ENCODE results near the gene MUSTN1. TPM values are rescaled to one million over a fixed set of nuclear protein-coding genes. Genes with fewer than 3 reads are reported as not detected.

The MUSTN1 gene
- total and polyA plus RNA-seq, 8 donors, result 0.42 to 63.7 (median 0.55) TPM; not detected in 3

DNA sequence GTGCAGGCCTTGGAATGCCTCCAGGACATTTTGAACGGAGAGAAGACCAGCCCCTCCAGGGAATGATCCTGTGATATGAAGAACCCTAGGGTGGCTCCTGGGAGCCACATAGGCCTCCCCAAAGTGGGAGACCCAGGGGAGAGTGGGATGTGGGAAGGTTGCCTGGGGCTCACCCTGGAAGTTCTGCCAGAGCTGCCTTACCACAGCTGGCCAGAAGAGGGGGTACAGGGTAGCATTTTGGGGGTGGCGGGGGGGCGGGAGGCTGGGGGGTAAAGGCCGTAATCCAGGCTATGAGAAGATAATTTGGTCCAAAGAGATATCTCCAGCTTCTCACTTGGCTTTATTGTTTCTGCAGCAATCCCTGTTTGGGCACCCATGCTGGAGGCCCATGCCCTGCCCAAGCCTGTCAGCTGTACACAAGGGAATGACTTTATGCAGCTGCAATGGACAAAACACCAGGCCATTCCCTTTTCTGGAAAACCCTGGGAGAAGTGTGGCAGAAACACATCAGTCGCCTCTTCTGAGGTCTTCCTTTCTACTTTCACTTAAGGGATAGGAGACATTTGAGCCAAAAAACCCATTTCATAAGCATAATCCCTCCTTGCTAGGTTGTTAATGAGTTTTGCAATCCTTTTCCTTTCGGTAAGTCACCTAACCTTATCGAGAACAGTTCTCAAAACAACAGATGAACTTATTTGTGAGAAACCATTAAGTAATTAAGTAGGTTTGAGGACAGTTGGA, 11.0 kb upstream of the MUSTN1 start:
- Histone ChIP-seq H3K36me3 (peaks cover 0 to 4% (median 2%) of the 10 kb centered on the region in 3 donors), H3K9me3 (no peaks in the 10 kb centered on the region), H3K4me1 (peaks cover 0 to 8% (median 4%) of the 10 kb centered on the region in 3 donors), H3K4me3 (no peak overlapping the region), H3K27me3 (no peaks in the 10 kb centered on the region), H3K27ac (peak overlapping the region in 3 of 4 donors; percentile 10 to 60 (median 41))
- DNase-seq, result no peak
- TF ChIP-seq, protein P1, sequence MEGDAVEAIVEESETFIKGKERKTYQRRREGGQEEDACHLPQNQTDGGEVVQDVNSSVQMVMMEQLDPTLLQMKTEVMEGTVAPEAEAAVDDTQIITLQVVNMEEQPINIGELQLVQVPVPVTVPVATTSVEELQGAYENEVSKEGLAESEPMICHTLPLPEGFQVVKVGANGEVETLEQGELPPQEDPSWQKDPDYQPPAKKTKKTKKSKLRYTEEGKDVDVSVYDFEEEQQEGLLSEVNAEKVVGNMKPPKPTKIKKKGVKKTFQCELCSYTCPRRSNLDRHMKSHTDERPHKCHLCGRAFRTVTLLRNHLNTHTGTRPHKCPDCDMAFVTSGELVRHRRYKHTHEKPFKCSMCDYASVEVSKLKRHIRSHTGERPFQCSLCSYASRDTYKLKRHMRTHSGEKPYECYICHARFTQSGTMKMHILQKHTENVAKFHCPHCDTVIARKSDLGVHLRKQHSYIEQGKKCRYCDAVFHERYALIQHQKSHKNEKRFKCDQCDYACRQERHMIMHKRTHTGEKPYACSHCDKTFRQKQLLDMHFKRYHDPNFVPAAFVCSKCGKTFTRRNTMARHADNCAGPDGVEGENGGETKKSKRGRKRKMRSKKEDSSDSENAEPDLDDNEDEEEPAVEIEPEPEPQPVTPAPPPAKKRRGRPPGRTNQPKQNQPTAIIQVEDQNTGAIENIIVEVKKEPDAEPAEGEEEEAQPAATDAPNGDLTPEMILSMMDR (IDR thresholded peaks at IDR 0.05), result peak in 2 of 4 donors; percentile 31 to 34
- WGBS, 2 donors, result 69 to 79% methylated on average over 7 of the region's 7 CpGs
- peak; percentile 39 to 61 (median 52) for ATAC-seq
- intact Hi-C loops (cut with DNase I), result loop anchor here in 1 of 3 donors (5.0 kb wide), 1 partner anchor 226 kb away; no protein-coding TSS in a partner anchor
- no peak for FAIRE-seq

DNA sequence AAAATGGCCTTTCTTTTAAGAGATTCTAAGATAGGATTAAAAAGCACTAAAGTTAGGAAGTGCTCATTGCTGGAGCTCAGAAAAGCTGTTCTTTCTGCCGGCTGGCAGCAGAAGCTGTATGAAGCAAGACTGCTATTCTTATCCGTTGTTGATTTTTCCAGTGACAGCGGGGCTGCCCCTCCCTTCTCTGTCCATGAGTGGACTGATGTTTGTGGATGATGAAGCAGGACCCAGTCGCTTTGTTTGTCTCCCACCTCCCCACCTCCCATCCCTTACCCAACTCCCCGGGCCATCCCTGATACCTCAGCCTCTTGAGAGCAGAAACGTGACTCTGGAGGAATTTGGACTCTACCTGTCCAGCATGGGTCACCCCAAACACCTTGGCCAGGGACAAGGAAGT, 10.3 kb upstream of the MUSTN1 start:
- peaks cover 0 to 4% (median 2%) of the 10 kb centered on the region in 3 donors for H3K36me3 ChIP-seq
- ATAC-seq (peak; percentile 86 to 92 (median 89)), FAIRE-seq (no peak), DNase-seq (peak in 4 of 6 donors; percentile 49 to 77 (median 54))
- no peaks in the 10 kb centered on the region for H3K27me3 ChIP-seq
- 22 to 24% methylated on average over 6 of the region's 6 CpGs for WGBS, 2 donors
- H3K9me3 ChIP-seq, result no peaks in the 10 kb centered on the region
- TF ChIP-seq, protein P1 (IDR thresholded peaks at IDR 0.05), result no peak
- H3K4me3 ChIP-seq, result no peak overlapping the region
- H3K4me1 ChIP-seq, result peaks cover 0 to 8% (median 4%) of the 10 kb centered on the region in 3 donors
- intact Hi-C loops (cut with DNase I), result loop anchor here in 1 of 3 donors (5.0 kb wide), 1 partner anchor 227 kb away; no protein-coding TSS in a partner anchor
- H3K27ac ChIP-seq, result peak overlapping the region in 3 of 4 donors; percentile 10 to 60 (median 41)

DNA sequence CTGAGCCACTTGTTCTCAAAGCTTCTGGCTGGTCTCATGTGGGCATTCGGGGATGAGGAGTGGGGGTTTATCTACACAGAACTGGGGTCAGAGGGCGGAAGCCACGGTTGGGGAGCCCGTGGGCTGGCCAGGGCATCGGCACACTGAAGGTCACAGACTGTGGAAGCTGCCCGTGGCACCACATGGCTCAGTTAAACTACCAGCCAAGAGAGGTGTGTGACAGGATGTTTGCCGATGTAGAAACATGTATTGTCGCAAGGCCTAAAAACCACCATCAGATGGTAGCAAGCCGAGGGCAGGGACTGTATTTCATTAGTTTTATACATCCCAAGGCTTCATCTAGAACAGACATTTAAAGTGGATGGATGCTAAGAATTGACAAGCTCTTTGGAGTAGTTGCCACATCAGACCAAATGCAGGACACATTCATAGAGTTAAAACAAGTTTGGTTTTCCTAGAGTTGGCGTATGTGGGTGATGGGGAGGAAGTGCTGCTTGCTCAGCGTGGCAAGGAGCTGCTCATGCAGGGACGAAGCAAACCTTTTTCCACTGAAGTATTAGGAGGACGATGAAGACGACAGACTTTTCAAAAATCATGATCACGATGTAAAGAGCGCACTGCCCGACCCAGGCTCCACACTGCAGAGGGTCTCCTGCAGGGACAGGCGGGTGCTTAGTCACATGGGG, 9.6 kb upstream of the MUSTN1 start:
- H3K4me3 ChIP-seq, result no peak overlapping the region
- H3K36me3 ChIP-seq, result peaks cover 0 to 4% (median 2%) of the 10 kb centered on the region in 3 donors
- intact Hi-C loops (cut with DNase I), result no loop called here
- H3K27me3 ChIP-seq, result no peaks in the 10 kb centered on the region
- no peaks in the 10 kb centered on the region for H3K9me3 ChIP-seq
- ATAC-seq (peak in 1 of 4 donors; percentile 6), FAIRE-seq (no peak), DNase-seq (no peak)
- H3K27ac ChIP-seq, result peak overlapping the region in 2 of 4 donors; percentile 41 to 60
- TF ChIP-seq, protein P1 (IDR thresholded peaks at IDR 0.05), result no peak
- peaks cover 0 to 8% (median 4%) of the 10 kb centered on the region in 3 donors for H3K4me1 ChIP-seq
- 72 to 78% methylated on average over 18 of the region's 18 CpGs for WGBS, 2 donors

DNA sequence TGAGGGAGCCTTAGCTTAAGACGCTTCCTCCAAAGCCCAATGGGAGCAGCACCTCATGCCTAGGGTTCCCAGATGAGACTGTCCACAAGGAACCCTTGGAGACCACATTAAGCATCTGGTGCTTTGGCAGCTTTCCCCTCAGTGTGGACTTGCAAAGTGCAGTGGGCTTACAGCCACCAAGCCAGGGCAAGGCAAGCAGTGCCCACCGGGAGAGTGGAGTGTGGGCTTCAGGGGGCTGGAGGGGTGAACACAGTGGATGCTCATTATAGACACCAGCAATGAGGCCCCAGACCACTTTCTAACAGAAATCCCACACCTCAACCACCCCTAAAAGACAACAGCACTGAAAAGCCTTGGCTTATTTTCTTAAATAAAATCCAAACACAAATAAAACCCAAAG, 9.1 kb upstream of the MUSTN1 start:
- 91% methylated on average over 2 of the region's 2 CpGs for WGBS, 2 donors
- Histone ChIP-seq H3K9me3 (no peaks in the 10 kb centered on the region), H3K27ac (peak overlapping the region in 1 of 4 donors; percentile 41), H3K27me3 (no peaks in the 10 kb centered on the region), H3K4me1 (peaks cover 0 to 8% (median 4%) of the 10 kb centered on the region in 3 donors), H3K4me3 (no peak overlapping the region), H3K36me3 (peaks cover 0 to 4% (median 2%) of the 10 kb centered on the region in 3 donors)
- intact Hi-C loops (cut with DNase I), result no loop called here
- TF ChIP-seq, protein P1 (IDR thresholded peaks at IDR 0.05), result no peak
- DNase-seq (no peak), ATAC-seq (no peak), FAIRE-seq (no peak)
